HEK293T (cell line): Measurements from ENCODE around the gene CSNK2A1.

ENCODE experiments used
- ARNT ChIP-seq: fragments of 450-650 bp; IDR thresholded peaks from 2 replicates; pipeline ENCODE4 v1.6.1; 2017; ENCODE audit warnings: mild to moderate bottlenecking
- BHLHE40 ChIP-seq: fragments of 450-650 bp; IDR thresholded peaks from 2 replicates; pipeline ENCODE4 v1.6.1; 2016; ENCODE audit warnings: mild to moderate bottlenecking, moderate library complexity, borderline replicate concordance
- CTBP1 ChIP-seq: fragments of 450-650 bp; IDR thresholded peaks from 2 replicates; pipeline ENCODE4 v1.6.1; 2016; ENCODE audit warnings: borderline replicate concordance
- ELF4 ChIP-seq: fragments of 450-650 bp; IDR thresholded peaks from 2 replicates; pipeline ENCODE4 v1.6.1; 2017; ENCODE audit warnings: antibody characterized with exemption
- FOXA1 ChIP-seq: fragments of 450-650 bp; IDR thresholded peaks from 2 replicates; pipeline ENCODE4 v1.6.1; 2016; ENCODE audit warnings: mild to moderate bottlenecking
- FOXK2 ChIP-seq: fragments of 450-650 bp; IDR thresholded peaks from 2 replicates; pipeline ENCODE4 v1.6.1; 2016; ENCODE audit warnings: mild to moderate bottlenecking
- FOXM1 ChIP-seq: fragments of 450-650 bp; IDR thresholded peaks from 2 replicates; pipeline ENCODE4 v1.6.1; 2017; ENCODE audit warnings: mild to moderate bottlenecking, borderline replicate concordance
- HDGF ChIP-seq: fragments of 450-650 bp; IDR thresholded peaks from 2 replicates; pipeline ENCODE4 v1.6.1; 2017; ENCODE audit warnings: antibody characterized with exemption, borderline replicate concordance
- L3MBTL2 ChIP-seq: fragments of 450-650 bp; conservative IDR thresholded peaks from 2 replicates; pipeline ENCODE4 v1.6.1; 2016; ENCODE audit warnings: mild to moderate bottlenecking
- LEF1 ChIP-seq: fragments of 450-650 bp; IDR thresholded peaks from 2 replicates; pipeline ENCODE4 v1.6.1; 2017; ENCODE audit warnings: mild to moderate bottlenecking, borderline replicate concordance
- NFRKB ChIP-seq: fragments of 450-650 bp; IDR thresholded peaks from 2 replicates; pipeline ENCODE4 v1.6.1; 2016; ENCODE audit warnings: mild to moderate bottlenecking, moderate library complexity
- PKNOX1 ChIP-seq: fragments of 450-650 bp; IDR thresholded peaks from 2 replicates; pipeline ENCODE4 v1.6.1; 2016
- SP1 ChIP-seq: fragments of 450-650 bp; IDR thresholded peaks from 2 replicates; pipeline ENCODE4 v1.6.1; 2017
- SUZ12 ChIP-seq: fragments of 450-650 bp; IDR thresholded peaks from 2 replicates; pipeline ENCODE4 v1.6.1; 2016; ENCODE audit warnings: mild to moderate bottlenecking

GRCh38 chr20:516799-517198, 26.8 kb downstream of the CSNK2A1 start:
- TF ChIP-seq HDGF (no peak), CTBP1 (no peak), SP1 (no peak), FOXK2 (no peak), SUZ12 (no peak), PKNOX1 (no peak), BHLHE40 (no peak), FOXA1 (no peak), ELF4 (no peak), FOXM1 (no peak), NFRKB (no peak), LEF1 (no peak), ARNT (no peak), L3MBTL2 (no peak)
